Adrenal gland (tissue), 12 donors: Measurements from ENCODE around the gene GJC1. TPM values are rescaled to one million over a fixed set of nuclear protein-coding genes. Genes with fewer than 3 reads are reported as not detected.
A peak's percentile ranks its signal among the peaks of the same experiment; 100 is the strongest.

Experiments
- DNase-seq, 7 donors: peaks; one replicate each; pipeline ENCODE4 v3.0.0-alpha.2; 2019 to 2020
- H3K27ac ChIP-seq, 5 donors: fragments of 200-600 bp; sonication (generic) in 4 of 5; 1 replicate in 3 of 5; 2 replicates in 2 of 5; pipeline versions ENCODE4 v1.5.1 to v1.8.0; 2016 to 2020; ENCODE audit warnings: mild to moderate bottlenecking in 1 of 5
- H3K27me3 ChIP-seq: fragments of 200-600 bp; 2 replicates; pipeline ENCODE4 v1.8.0; 2021
- H3K36me3 ChIP-seq, 2 donors: fragments of 200-600 bp; replicated peaks in 1 of 2; 1 replicate in 1 of 2; 2 replicates in 1 of 2; pipeline versions ENCODE4 v1.5.1 to v1.8.0; 2018 to 2022
- H3K4me1 ChIP-seq, 2 donors: fragments of 200-600 bp; replicated peaks in 1 of 2; 1 replicate in 1 of 2; 2 replicates in 1 of 2; pipeline versions ENCODE4 v1.5.1 to v1.8.0; 2018 to 2021
- H3K4me3 ChIP-seq, 4 donors: fragments of 200-600 bp; sonication (generic) in 3 of 4; one replicate each; pipeline ENCODE4 v1.5.1; 2016 to 2018
- H3K9me3 ChIP-seq, 3 donors: fragments of 200-600 bp; sonication (generic) in 1 of 3; replicated peaks in 1 of 3; 1 replicate in 2 of 3; 2 replicates in 1 of 3; pipeline versions ENCODE4 v1.5.1 to v1.8.0; 2016 to 2021
- POLR2A ChIP-seq, 2 donors: fragments of 450-650 bp; IDR thresholded peaks; one replicate each; pipeline ENCODE4 v1.6.1; 2017; ENCODE audit warnings: antibody characterized with exemption in 2 of 2, mild to moderate bottlenecking in 2 of 2, moderate library complexity in 1 of 2
- WGBS, 4 donors: extraction: QIAGEN DNeasy Blood & Tissue Kit in 2 of 4; methylation state at CpG; one replicate each; pipeline versions ENCODE4 v1.1.5 to v1.1.7; 2013 to 2017; 5-methylcytosine and 5-hydroxymethylcytosine counted together
- intact Hi-C, 2 donors: fragments of 100-400 bp; cut with DNase I; formaldehyde crosslinking; loops; one replicate each; pipeline versions ENCODE4 v1.14.1 to v1.15.0; 2022 to 2023
- polyA plus RNA-seq, 3 donors: library from polyadenylated mRNA; stranded (reverse); fragments of 200-250 nt in 2 of 3; fragments of 350-450 nt in 1 of 3; fragmentation: Illumina TruSeq in 1 of 3; extraction: RNeasy Lipid Tissue Mini Kit (QIAGEN cat#74804) in 1 of 3; gene quantifications; one replicate each; pipeline ENCODE4 v1.2.3, GENCODE V29; 2013 to 2014
- total RNA-seq, 9 donors: library from RNA; depleted of rRNA in 4 of 9; stranded (reverse); fragments of >200 nt in 4 of 9; fragments of 120-200 nt in 1 of 9; fragmentation: NEBNext Ultra II Directional in 1 of 9; extraction: Animal tissue kit (Norgen Biotek cat#: 25700) in 1 of 9; gene quantifications; one replicate each; pipeline versions ENCODE4 v1.1.0 to v1.2.4, GENCODE V29; 2013 to 2023
- TF ChIP-seq, protein P1 (sequence below), 6 experiments: fragments of 450-650 bp in 4 of 6; fragments of 200-600 bp in 2 of 6; sonication (generic) in 1 of 6; IDR thresholded peaks; 1 replicate in 5 of 6; 2 replicates in 1 of 6; pipeline versions ENCODE4 v1.5.1 to v1.8.0; 2016 to 2021; ENCODE audit warnings: antibody characterized with exemption in 6 of 6, mild to moderate bottlenecking in 2 of 6, moderate library complexity in 1 of 6
- donor health status: healthy with polysubstance abuse.
- donor health status: Bipolar disorder and iron deficiency.
- donor health status: DM: yes; HTN: yes; CAD: no.
- donor health status: DM: no; HTN: no; CAD: no.
- donor health status: DM: no; HTN: no; CAD: no.
- donor health status: DM: yes; HTN: yes; CAD: no.

The GJC1 gene
- total and polyA plus RNA-seq, 12 donors, result 0.69 to 12.3 (median 2.1) TPM

GRCh38 chr17:44867841-44868240 is 37.8 kb upstream of the GJC1 start:
- no peaks in the 10 kb centered on the region for H3K9me3 ChIP-seq
- intact Hi-C loops, result no loop called here
- no peaks in the 10 kb centered on the region for H3K27me3 ChIP-seq
- WGBS, 4 donors, result 89 to 98% (median 92%) methylated on average over 3 of the region's 3 CpGs
- peaks cover 0 to 94% of the 10 kb centered on the region in 2 donors for H3K36me3 ChIP-seq
- peaks cover 0 to 12% of the 10 kb centered on the region in 2 donors for H3K4me1 ChIP-seq
- H3K27ac ChIP-seq, result no peak overlapping the region
- no peak overlapping the region for H3K4me3 ChIP-seq
- no peak for DNase-seq
- no peak for TF ChIP-seq POLR2A (IDR thresholded peaks at IDR 0.05)
- TF ChIP-seq, protein P1, sequence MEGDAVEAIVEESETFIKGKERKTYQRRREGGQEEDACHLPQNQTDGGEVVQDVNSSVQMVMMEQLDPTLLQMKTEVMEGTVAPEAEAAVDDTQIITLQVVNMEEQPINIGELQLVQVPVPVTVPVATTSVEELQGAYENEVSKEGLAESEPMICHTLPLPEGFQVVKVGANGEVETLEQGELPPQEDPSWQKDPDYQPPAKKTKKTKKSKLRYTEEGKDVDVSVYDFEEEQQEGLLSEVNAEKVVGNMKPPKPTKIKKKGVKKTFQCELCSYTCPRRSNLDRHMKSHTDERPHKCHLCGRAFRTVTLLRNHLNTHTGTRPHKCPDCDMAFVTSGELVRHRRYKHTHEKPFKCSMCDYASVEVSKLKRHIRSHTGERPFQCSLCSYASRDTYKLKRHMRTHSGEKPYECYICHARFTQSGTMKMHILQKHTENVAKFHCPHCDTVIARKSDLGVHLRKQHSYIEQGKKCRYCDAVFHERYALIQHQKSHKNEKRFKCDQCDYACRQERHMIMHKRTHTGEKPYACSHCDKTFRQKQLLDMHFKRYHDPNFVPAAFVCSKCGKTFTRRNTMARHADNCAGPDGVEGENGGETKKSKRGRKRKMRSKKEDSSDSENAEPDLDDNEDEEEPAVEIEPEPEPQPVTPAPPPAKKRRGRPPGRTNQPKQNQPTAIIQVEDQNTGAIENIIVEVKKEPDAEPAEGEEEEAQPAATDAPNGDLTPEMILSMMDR (IDR thresholded peaks at IDR 0.05), result no peak

DNA sequence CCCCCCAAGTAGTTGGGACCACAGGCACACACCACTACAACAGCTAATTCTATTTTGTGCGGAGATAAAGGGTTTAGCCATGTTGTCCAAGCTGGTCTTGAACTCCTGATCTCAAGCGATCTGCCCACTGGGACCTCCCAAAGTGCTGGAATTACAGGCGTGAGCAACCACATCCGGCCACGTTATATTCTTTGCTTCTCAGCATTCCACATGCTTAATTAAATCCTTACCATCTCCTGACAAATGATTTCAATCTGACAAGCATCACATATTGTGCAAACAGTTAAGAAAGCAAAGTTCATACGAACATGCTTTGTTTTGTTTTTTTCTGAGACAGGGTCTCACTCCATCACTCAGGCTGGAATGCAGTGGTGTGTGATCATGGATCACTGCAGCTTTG is 35.8 kb upstream of the GJC1 start:
- Histone ChIP-seq H3K9me3 (no peaks in the 10 kb centered on the region), H3K27me3 (no peaks in the 10 kb centered on the region), H3K27ac (no peak overlapping the region), H3K4me3 (no peak overlapping the region), H3K4me1 (peaks cover 0 to 11% of the 10 kb centered on the region in 2 donors), H3K36me3 (peaks cover 0 to 94% of the 10 kb centered on the region in 2 donors)
- DNase-seq, result no peak
- intact Hi-C loops, result loop anchor here (2.0 kb wide), 2 partner anchors 85 to 91 kb away; no protein-coding TSS in a partner anchor
- TF ChIP-seq POLR2A (IDR thresholded peaks at IDR 0.05), result no peak
- TF ChIP-seq, protein P1 (IDR thresholded peaks at IDR 0.05), result no peak
- 86 to 93% (median 90%) methylated on average over 6 of the region's 6 CpGs for WGBS, 4 donors

DNA sequence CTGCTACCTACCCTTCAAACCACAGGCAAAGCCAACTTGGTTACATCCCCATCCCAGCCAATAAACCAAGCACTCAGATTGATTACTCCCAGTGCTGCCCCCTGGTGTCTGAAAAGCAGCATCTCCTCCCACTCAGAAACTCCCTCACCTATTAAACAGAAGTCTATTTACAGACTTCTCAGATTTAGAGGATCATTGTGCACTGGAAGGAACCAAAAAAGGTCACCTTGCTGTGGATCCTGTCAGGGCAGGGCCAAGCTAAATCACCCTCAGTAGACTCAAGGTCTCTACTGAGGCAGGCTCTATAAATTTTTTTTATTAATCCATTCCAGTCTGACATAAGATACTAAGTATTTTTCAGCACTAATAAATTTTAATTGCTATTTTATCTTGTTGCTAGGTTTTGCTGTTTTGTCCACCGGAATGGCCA is 35.2 kb upstream of the GJC1 start:
- H3K9me3 ChIP-seq, result no peaks in the 10 kb centered on the region
- intact Hi-C loops, result loop anchor here (2.0 kb wide), 2 partner anchors 84 to 90 kb away; no protein-coding TSS in a partner anchor
- H3K36me3 ChIP-seq, result peaks cover 0 to 93% of the 10 kb centered on the region in 2 donors
- WGBS, 4 donors, result 35 to 54% (median 44%) methylated on average over 1 of the region's 1 CpG
- DNase-seq, result peak; percentile 62 to 83 (median 74)
- H3K4me3 ChIP-seq, result no peak overlapping the region
- H3K27me3 ChIP-seq, result no peaks in the 10 kb centered on the region
- peaks cover 0 to 11% of the 10 kb centered on the region in 2 donors for H3K4me1 ChIP-seq
- H3K27ac ChIP-seq, result no peak overlapping the region
- no peak for TF ChIP-seq POLR2A (IDR thresholded peaks at IDR 0.05)
- TF ChIP-seq, protein P1 (IDR thresholded peaks at IDR 0.05), result peak; percentile 62 to 86 (median 80)

DNA sequence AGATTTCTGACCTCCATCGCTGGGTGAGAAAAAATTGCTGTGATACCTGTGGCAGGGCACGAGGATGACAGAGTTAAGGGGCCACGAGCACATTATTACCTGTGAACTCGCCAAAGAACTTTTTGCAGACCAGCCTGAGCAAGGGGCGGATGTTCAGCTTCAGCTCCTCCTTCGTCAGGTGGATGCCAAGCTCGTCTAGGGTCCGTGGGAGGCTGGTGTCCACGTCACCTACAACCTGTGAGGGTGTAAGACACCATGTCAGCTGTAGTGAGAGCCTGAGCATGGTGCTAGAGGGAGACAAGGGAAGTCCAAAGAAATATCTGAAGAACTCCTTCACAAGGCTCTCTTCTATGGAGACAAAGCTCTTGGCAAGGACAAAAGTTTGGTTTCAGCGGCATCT is 34.7 kb upstream of the GJC1 start:
- Histone ChIP-seq H3K9me3 (no peaks in the 10 kb centered on the region), H3K4me3 (no peak overlapping the region), H3K36me3 (peaks cover 0 to 93% of the 10 kb centered on the region in 2 donors), H3K27me3 (no peaks in the 10 kb centered on the region), H3K27ac (no peak overlapping the region), H3K4me1 (peaks cover 0 to 11% of the 10 kb centered on the region in 2 donors)
- TF ChIP-seq POLR2A (IDR thresholded peaks at IDR 0.05), result no peak
- TF ChIP-seq, protein P1 (IDR thresholded peaks at IDR 0.05), result no peak
- WGBS, 4 donors, result 61 to 76% (median 70%) methylated on average over 10 of the region's 10 CpGs
- intact Hi-C loops, result loop anchor here (2.0 kb wide), 2 partner anchors 84 to 90 kb away; no protein-coding TSS in a partner anchor
- no peak for DNase-seq
